Liver (tissue), 9 donors: ENCODE data around the gene JTB. TPM values are rescaled to one million over a fixed set of nuclear protein-coding genes. Genes with fewer than 3 reads are reported as not detected.

ENCODE experiments used
- DNase-seq: peaks from one replicate; pipeline ENCODE4 v3.0.0-alpha.2; 2017; ENCODE audit warnings: low spot score
- H3K27ac ChIP-seq, 2 donors: one replicate each; pipeline ENCODE4 v1.7.0; 2013; ENCODE audit warnings: inconsistent platforms in 2 of 2, low read length in 2 of 2, control low read depth in 1 of 2, low read depth in 1 of 2, mild to moderate bottlenecking in 1 of 2
- H3K27me3 ChIP-seq, 4 donors: one replicate each; pipeline versions ENCODE4 v1.6.1 to v1.7.0; 2013; ENCODE audit warnings: low read length in 3 of 4, inconsistent platforms in 1 of 4, mild to moderate bottlenecking in 1 of 4, moderate library complexity in 1 of 4; ENCODE audit not compliant: control insufficient read depth in 4 of 4, insufficient read depth in 4 of 4
- H3K36me3 ChIP-seq, 4 donors: one replicate each; pipeline versions ENCODE4 v1.6.1 to v1.7.0; 2013; ENCODE audit warnings: low read length in 3 of 4, mild to moderate bottlenecking in 3 of 4, low read depth in 1 of 4, moderate library complexity in 1 of 4; ENCODE audit not compliant: control insufficient read depth in 4 of 4, insufficient read depth in 3 of 4
- H3K4me1 ChIP-seq, 4 donors: one replicate each; pipeline versions ENCODE4 v1.6.1 to v1.7.0; 2013; ENCODE audit warnings: low read length in 3 of 4, mild to moderate bottlenecking in 3 of 4, moderate library complexity in 1 of 4; ENCODE audit not compliant: control insufficient read depth in 4 of 4, insufficient read depth in 4 of 4
- H3K4me3 ChIP-seq, 3 donors: one replicate each; pipeline versions ENCODE4 v1.6.1 to v1.7.0; 2013; ENCODE audit warnings: low read length in 3 of 3, control low read depth in 1 of 3, low read depth in 1 of 3, mild to moderate bottlenecking in 1 of 3
- H3K9ac ChIP-seq, 2 donors: one replicate each; pipeline ENCODE4 v1.7.0; 2013; ENCODE audit warnings: low read length in 2 of 2, mild to moderate bottlenecking in 2 of 2, moderate library complexity in 2 of 2, control low read depth in 1 of 2, low read depth in 1 of 2
- H3K9me3 ChIP-seq, 4 donors: one replicate each; pipeline versions ENCODE4 v1.6.1 to v1.7.0; 2013; ENCODE audit warnings: low read length in 3 of 4; ENCODE audit not compliant: control insufficient read depth in 4 of 4
- EGR1 ChIP-seq, 2 donors: IDR thresholded peaks; 2 replicates each; pipeline ENCODE4 v1.6.1; 2016 to 2018; ENCODE audit warnings: antibody characterized with exemption in 2 of 2, low read depth in 2 of 2
- FOXA1 ChIP-seq: IDR thresholded peaks from 2 replicates; pipeline ENCODE4 v1.6.1; 2016; ENCODE audit warnings: antibody characterized with exemption
- FOXA2 ChIP-seq: IDR thresholded peaks from 2 replicates; pipeline ENCODE4 v1.6.1; 2016; ENCODE audit warnings: antibody characterized with exemption
- GABPA ChIP-seq, 2 donors: IDR thresholded peaks in 1 of 2; conservative IDR thresholded peaks in 1 of 2; 2 replicates each; pipeline ENCODE4 v1.6.1; 2016; ENCODE audit warnings: antibody characterized with exemption in 2 of 2, mild to moderate bottlenecking in 1 of 2, moderate library complexity in 1 of 2
- HNF4A ChIP-seq, 2 donors: conservative IDR thresholded peaks; 2 replicates each; pipeline ENCODE4 v1.6.1; 2016; ENCODE audit warnings: antibody characterized with exemption in 2 of 2, mild to moderate bottlenecking in 2 of 2
- HNF4G ChIP-seq: IDR thresholded peaks from 2 replicates; pipeline ENCODE4 v1.6.1; 2016; ENCODE audit warnings: antibody characterized with exemption
- JUND ChIP-seq, 2 donors: IDR thresholded peaks; 2 replicates each; pipeline ENCODE4 v1.6.1; 2016; ENCODE audit warnings: antibody characterized with exemption in 2 of 2
- NR2F2 ChIP-seq: IDR thresholded peaks from 2 replicates; pipeline ENCODE4 v1.6.1; 2016; ENCODE audit warnings: antibody characterized with exemption
- RAD21 ChIP-seq, 2 donors: IDR thresholded peaks; 2 replicates each; pipeline ENCODE4 v1.6.1; 2016; ENCODE audit warnings: antibody characterized with exemption in 2 of 2, mild to moderate bottlenecking in 2 of 2
- RXRA ChIP-seq, 2 donors: IDR thresholded peaks; 2 replicates each; pipeline ENCODE4 v1.6.1; 2017 to 2018; ENCODE audit warnings: antibody characterized with exemption in 2 of 2, mild to moderate bottlenecking in 1 of 2
- TAF1 ChIP-seq: conservative IDR thresholded peaks from 2 replicates; pipeline ENCODE4 v1.6.1; 2016; ENCODE audit warnings: antibody characterized with exemption, mild to moderate bottlenecking
- YY1 ChIP-seq: IDR thresholded peaks from 2 replicates; pipeline ENCODE4 v1.6.1; 2016; ENCODE audit warnings: antibody characterized with exemption, mild to moderate bottlenecking
- ZBTB33 ChIP-seq: IDR thresholded peaks from 2 replicates; pipeline ENCODE4 v1.6.1; 2016; ENCODE audit warnings: antibody characterized with exemption
- WGBS: extraction: QIAGEN DNeasy Blood & Tissue Kit; methylation state at CpG from one replicate; pipeline ENCODE4 v1.1.7; 2013; 5-methylcytosine and 5-hydroxymethylcytosine counted together
- polyA plus RNA-seq, 2 donors: library from polyadenylated mRNA; stranded (reverse) in 1 of 2; unstranded in 1 of 2; fragments of 200-250 nt in 1 of 2; fragments of >200 nt in 1 of 2; fragmentation: Nextera tagmentation in 1 of 2; extraction: Ambion mirVana in 1 of 2; gene quantifications; one replicate each; pipeline versions ENCODE4 v1.2.1 to v1.2.3, GENCODE V29; 2013 to 2015
- total RNA-seq, 2 donors: library from RNA; depleted of rRNA; stranded (reverse); fragments of >200 nt; gene quantifications; one replicate each; pipeline ENCODE4 v1.2.3, GENCODE V29; 2014
- TF ChIP-seq, protein P1 (sequence below): IDR thresholded peaks from 2 replicates; pipeline ENCODE4 v1.6.1; 2016; ENCODE audit warnings: antibody characterized with exemption, mild to moderate bottlenecking
- TF ChIP-seq, protein P2 (sequence below): IDR thresholded peaks from 2 replicates; pipeline ENCODE4 v1.6.1; 2016; ENCODE audit warnings: antibody characterized with exemption
- TF ChIP-seq, protein P3 (sequence below): fragments of 150-350 bp; IDR thresholded peaks from 2 replicates; pipeline ENCODE4 v1.5.1; 2017; ENCODE audit warnings: improper control_type of control experiment, low read depth, low read length; ENCODE audit not compliant: missing input control
- TF ChIP-seq, protein P4 (sequence below): IDR thresholded peaks from 2 replicates; pipeline ENCODE4 v1.6.1; 2016; ENCODE audit warnings: antibody characterized with exemption
- donor health status: healthy.
- donor health status: healthy.
- donor health status: healthy.
- donor health status: healthy.
- donor health status: healthy.

The JTB gene
- total and polyA plus RNA-seq, 4 donors = 88.9 to 182 (median 124) TPM

GRCh38 chr1:153995640-153996039, 18.2 kb upstream of the JTB start:
- Histone ChIP-seq H3K27ac (no peak overlapping the region), H3K4me1 (peaks cover 1 to 22% (median 14%) of the 10 kb centered on the region in 4 donors)
- WGBS = 97% methylated on average over 11 of the region's 11 CpGs

DNA sequence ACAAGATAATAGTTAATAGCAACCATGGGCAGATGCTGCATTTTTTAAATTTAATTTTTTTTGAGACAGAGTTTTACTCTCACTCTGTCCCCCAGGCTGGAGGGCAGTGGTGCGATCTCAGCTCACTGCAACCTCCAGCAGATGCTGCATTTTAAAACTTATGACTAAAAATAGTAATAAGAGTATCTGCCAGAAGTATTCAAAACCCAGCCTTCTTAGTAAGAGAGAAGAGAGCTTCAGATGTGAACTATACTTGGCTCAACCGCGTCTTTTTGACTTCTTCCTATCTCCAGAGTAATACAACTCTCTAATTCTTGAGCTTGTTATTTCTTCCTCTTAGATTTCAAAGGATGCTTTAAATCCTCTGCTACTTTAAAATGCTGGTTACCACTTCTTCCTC, 17.7 kb upstream of the JTB start:
- peaks cover 2 to 25% (median 19%) of the 10 kb centered on the region in 4 donors for H3K36me3 ChIP-seq
- WGBS = 90% methylated on average over 3 of the region's 3 CpGs
- no peak overlapping the region for H3K27ac ChIP-seq
- H3K9me3 ChIP-seq = no peaks in the 10 kb centered on the region
- no peak for DNase-seq
- peaks cover 1 to 22% (median 14%) of the 10 kb centered on the region in 4 donors for H3K4me1 ChIP-seq
- TF ChIP-seq YY1 = no peak
- no peak for TF ChIP-seq ZBTB33
- TF ChIP-seq FOXA1 = no peak
- TF ChIP-seq JUND (IDR thresholded peaks at IDR 0.05) = no peak
- TF ChIP-seq HNF4G = no peak
- TF ChIP-seq, protein P1, sequence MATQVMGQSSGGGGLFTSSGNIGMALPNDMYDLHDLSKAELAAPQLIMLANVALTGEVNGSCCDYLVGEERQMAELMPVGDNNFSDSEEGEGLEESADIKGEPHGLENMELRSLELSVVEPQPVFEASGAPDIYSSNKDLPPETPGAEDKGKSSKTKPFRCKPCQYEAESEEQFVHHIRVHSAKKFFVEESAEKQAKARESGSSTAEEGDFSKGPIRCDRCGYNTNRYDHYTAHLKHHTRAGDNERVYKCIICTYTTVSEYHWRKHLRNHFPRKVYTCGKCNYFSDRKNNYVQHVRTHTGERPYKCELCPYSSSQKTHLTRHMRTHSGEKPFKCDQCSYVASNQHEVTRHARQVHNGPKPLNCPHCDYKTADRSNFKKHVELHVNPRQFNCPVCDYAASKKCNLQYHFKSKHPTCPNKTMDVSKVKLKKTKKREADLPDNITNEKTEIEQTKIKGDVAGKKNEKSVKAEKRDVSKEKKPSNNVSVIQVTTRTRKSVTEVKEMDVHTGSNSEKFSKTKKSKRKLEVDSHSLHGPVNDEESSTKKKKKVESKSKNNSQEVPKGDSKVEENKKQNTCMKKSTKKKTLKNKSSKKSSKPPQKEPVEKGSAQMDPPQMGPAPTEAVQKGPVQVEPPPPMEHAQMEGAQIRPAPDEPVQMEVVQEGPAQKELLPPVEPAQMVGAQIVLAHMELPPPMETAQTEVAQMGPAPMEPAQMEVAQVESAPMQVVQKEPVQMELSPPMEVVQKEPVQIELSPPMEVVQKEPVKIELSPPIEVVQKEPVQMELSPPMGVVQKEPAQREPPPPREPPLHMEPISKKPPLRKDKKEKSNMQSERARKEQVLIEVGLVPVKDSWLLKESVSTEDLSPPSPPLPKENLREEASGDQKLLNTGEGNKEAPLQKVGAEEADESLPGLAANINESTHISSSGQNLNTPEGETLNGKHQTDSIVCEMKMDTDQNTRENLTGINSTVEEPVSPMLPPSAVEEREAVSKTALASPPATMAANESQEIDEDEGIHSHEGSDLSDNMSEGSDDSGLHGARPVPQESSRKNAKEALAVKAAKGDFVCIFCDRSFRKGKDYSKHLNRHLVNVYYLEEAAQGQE = no peak
- TF ChIP-seq, protein P2, sequence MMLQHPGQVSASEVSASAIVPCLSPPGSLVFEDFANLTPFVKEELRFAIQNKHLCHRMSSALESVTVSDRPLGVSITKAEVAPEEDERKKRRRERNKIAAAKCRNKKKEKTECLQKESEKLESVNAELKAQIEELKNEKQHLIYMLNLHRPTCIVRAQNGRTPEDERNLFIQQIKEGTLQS = no peak
- TF ChIP-seq TAF1 = no peak
- TF ChIP-seq HNF4A (conservative IDR thresholded peaks at IDR 0.05) = no peak
- no peak for TF ChIP-seq RXRA (IDR thresholded peaks at IDR 0.05)
- TF ChIP-seq GABPA (IDR thresholded peaks at IDR 0.05 in 1 of 2, conservative IDR thresholded peaks at IDR 0.05 in 1 of 2) = no peak
- no peak for TF ChIP-seq EGR1 (IDR thresholded peaks at IDR 0.05; ENCODE audit: low read depth in 2 of 2)
- TF ChIP-seq, protein P3, sequence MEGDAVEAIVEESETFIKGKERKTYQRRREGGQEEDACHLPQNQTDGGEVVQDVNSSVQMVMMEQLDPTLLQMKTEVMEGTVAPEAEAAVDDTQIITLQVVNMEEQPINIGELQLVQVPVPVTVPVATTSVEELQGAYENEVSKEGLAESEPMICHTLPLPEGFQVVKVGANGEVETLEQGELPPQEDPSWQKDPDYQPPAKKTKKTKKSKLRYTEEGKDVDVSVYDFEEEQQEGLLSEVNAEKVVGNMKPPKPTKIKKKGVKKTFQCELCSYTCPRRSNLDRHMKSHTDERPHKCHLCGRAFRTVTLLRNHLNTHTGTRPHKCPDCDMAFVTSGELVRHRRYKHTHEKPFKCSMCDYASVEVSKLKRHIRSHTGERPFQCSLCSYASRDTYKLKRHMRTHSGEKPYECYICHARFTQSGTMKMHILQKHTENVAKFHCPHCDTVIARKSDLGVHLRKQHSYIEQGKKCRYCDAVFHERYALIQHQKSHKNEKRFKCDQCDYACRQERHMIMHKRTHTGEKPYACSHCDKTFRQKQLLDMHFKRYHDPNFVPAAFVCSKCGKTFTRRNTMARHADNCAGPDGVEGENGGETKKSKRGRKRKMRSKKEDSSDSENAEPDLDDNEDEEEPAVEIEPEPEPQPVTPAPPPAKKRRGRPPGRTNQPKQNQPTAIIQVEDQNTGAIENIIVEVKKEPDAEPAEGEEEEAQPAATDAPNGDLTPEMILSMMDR = no peak
- TF ChIP-seq FOXA2 = no peak
- no peak for TF ChIP-seq RAD21 (IDR thresholded peaks at IDR 0.05)
- no peak for TF ChIP-seq NR2F2
- TF ChIP-seq, protein P4, sequence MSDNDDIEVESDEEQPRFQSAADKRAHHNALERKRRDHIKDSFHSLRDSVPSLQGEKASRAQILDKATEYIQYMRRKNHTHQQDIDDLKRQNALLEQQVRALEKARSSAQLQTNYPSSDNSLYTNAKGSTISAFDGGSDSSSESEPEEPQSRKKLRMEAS = no peak
- no peaks in the 10 kb centered on the region for H3K27me3 ChIP-seq
- H3K9ac ChIP-seq = no peak overlapping the region
- no peak overlapping the region for H3K4me3 ChIP-seq

More at GRCh38 chr1:153995640-153996039, 18.2 kb upstream of the JTB start:
- no peak for DNase-seq
- Histone ChIP-seq H3K27me3 (no peaks in the 10 kb centered on the region), H3K9ac (no peak overlapping the region), H3K9me3 (no peaks in the 10 kb centered on the region), H3K4me3 (no peak overlapping the region), H3K36me3 (peaks cover 2 to 25% (median 19%) of the 10 kb centered on the region in 4 donors)
- no peak for TF ChIP-seq GABPA (IDR thresholded peaks at IDR 0.05 in 1 of 2, conservative IDR thresholded peaks at IDR 0.05 in 1 of 2)
- TF ChIP-seq, protein P3 = no peak
